Ovary (tissue), 3 donors: ENCODE measurements around the gene PDCD5.

Experiments used
- CTCF ChIP-seq, 3 donors: fragments of 450-650 bp in 2 of 3; fragments of 200-600 bp in 1 of 3; IDR thresholded peaks; one replicate each; pipeline versions ENCODE4 v1.5.1 to v1.8.0; 2016 to 2022; ENCODE audit warnings: antibody characterized with exemption in 3 of 3, mild to moderate bottlenecking in 1 of 3
- EP300 ChIP-seq: sonication (generic); formaldehyde crosslinking; IDR thresholded peaks from one replicate; pipeline ENCODE4 v1.6.1; 2017; ENCODE audit warnings: antibody characterized with exemption
- POLR2A ChIP-seq: fragments of 450-650 bp; IDR thresholded peaks from one replicate; pipeline ENCODE4 v1.6.1; 2017; ENCODE audit warnings: antibody characterized with exemption, mild to moderate bottlenecking, moderate library complexity
- donor health status: DM: no; HTN: no; CAD: no.

- TF ChIP-seq CTCF (IDR thresholded peaks at IDR 0.05): no peak
- no peak for TF ChIP-seq POLR2A
- no peak for TF ChIP-seq EP300
Observed at GRCh38 chr19:32619051-32619685, 38.2 kb downstream of the PDCD5 start.
